K562 (cell line): Measurements from ENCODE around the gene COPS6. TPM values are rescaled to one million over a fixed set of nuclear protein-coding genes. Genes with fewer than 3 reads are reported as not detected.

Experiments
- ATAC-seq: fragments of 200-7000 bp; cut with Tn5 transposase; 3 replicates; pipeline ENCODE4 v1.9.1; 2020; ENCODE audit warnings: moderate library complexity
- BruUV-seq: library from RNA; stranded (reverse); fragments of 400-500 nt; replicated peaks from 2 replicates; lab custom pipeline; 2021; lab: Mats Ljungman, UMichigan
- CTCF ChIA-PET: fragments of 300-600 bp; formaldehyde crosslinking; extraction: SDS; loops from one replicate; lab custom pipeline; 2021; ENCODE audit warnings: low intra/inter-chr PET ratio; lab: Yijun Ruan, JAX
- POLR2A ChIA-PET: fragments of 300-600, 350-650 bp; sonication (Branson Sonifier 250); formaldehyde crosslinking; extraction: SDS; loops from one replicate; lab custom pipeline; 2021; ENCODE audit warnings: antibody characterized with exemption, inconsistent platforms; lab: Yijun Ruan, JAX
- DNase-seq, 4 experiments: peaks; one replicate each; pipeline versions ENCODE4 v3.0.0 to v3.0.0-alpha.2; 2011 to 2018; ENCODE audit warnings: low spot score in 3 of 4, mixed read lengths in 3 of 4; ENCODE audit errors: extremely low read depth in 1 of 4
- FAIRE-seq: peaks from 2 replicates; lab custom pipeline; 2011; peaks lifted over from hg19 to GRCh38; lab: Jason Lieb, UNC
- H2AFZ ChIP-seq: 2 replicates; pipeline ENCODE4 v1.6.0; 2011; ENCODE audit warnings: low read depth, low read length, control low read depth, inconsistent platforms
- H3K27ac ChIP-seq: fragments of 200-600 bp; 3 replicates; pipeline ENCODE4 v1.8.0; 2011; ENCODE audit warnings: low read depth, mild to moderate bottlenecking, control low read depth, inconsistent platforms, low read length, moderate library complexity, mixed read lengths; ENCODE audit errors: extremely low read depth
- H3K27me3 ChIP-seq, 2 experiments: fragments of 300-600 bp in 1 of 2; 2 replicates in 1 of 2; 3 replicates in 1 of 2; pipeline versions ENCODE4 v1.6.0 to v1.8.0; 2011; ENCODE audit warnings: inconsistent platforms in 2 of 2, low read length in 2 of 2, mild to moderate bottlenecking in 1 of 2, mixed read lengths in 1 of 2, moderate library complexity in 1 of 2; ENCODE audit not compliant: control insufficient read depth in 2 of 2, insufficient read depth in 2 of 2
- H3K36me3 ChIP-seq: fragments of 300-600 bp; 3 replicates; pipeline ENCODE4 v1.8.0; 2011; ENCODE audit warnings: mild to moderate bottlenecking, low read length, inconsistent platforms; ENCODE audit not compliant: control insufficient read depth, insufficient read depth
- H3K4me1 ChIP-seq, 2 experiments: fragments of 200-600 bp in 1 of 2; replicated peaks in 1 of 2; 2 replicates in 1 of 2; 3 replicates in 1 of 2; pipeline versions ENCODE4 v1.5.1 to v1.8.0; 2011; ENCODE audit warnings: inconsistent platforms in 2 of 2, low read length in 2 of 2, mild to moderate bottlenecking in 1 of 2, mixed read lengths in 1 of 2, moderate library complexity in 1 of 2; ENCODE audit not compliant: control insufficient read depth in 2 of 2, insufficient read depth in 2 of 2
- H3K4me2 ChIP-seq: 2 replicates; pipeline ENCODE4 v1.6.1; 2011; ENCODE audit warnings: low read length, control low read depth, inconsistent platforms, mixed read lengths; ENCODE audit not compliant: insufficient read depth
- H3K4me3 ChIP-seq: fragments of 200-600 bp; sonication (generic), shearing (Covaris generic); 2 replicates; pipeline ENCODE4 v1.5.1; 2016; ENCODE audit warnings: control low read depth, inconsistent platforms
- H3K79me2 ChIP-seq: fragments of 200-600 bp; 3 replicates; pipeline ENCODE4 v1.8.0; 2011; ENCODE audit warnings: low read length, inconsistent platforms; ENCODE audit not compliant: control insufficient read depth, insufficient read depth
- H3K9ac ChIP-seq, 2 experiments: 2 replicates each; pipeline versions ENCODE4 v1.6.0 to v1.6.1; 2011; ENCODE audit warnings: low read depth in 2 of 2, low read length in 2 of 2, control low read depth in 1 of 2, inconsistent platforms in 1 of 2, mild to moderate bottlenecking in 1 of 2, mixed read lengths in 1 of 2; ENCODE audit not compliant: insufficient read depth in 1 of 2
- H3K9me1 ChIP-seq: one replicate; pipeline ENCODE4 v1.6.0; 2011; ENCODE audit warnings: inconsistent platforms, mild to moderate bottlenecking, low read length, moderate library complexity; ENCODE audit not compliant: control insufficient read depth, insufficient read depth
- H3K9me3 ChIP-seq: replicated peaks from 2 replicates; pipeline ENCODE4 v1.5.1; 2011; ENCODE audit warnings: low read depth, low read length, inconsistent platforms; ENCODE audit not compliant: control insufficient read depth, insufficient read depth
- H4K20me1 ChIP-seq: replicated peaks from 2 replicates; pipeline ENCODE4 v1.6.1; 2011; ENCODE audit warnings: low read length, inconsistent platforms, mixed read lengths; ENCODE audit not compliant: control insufficient read depth, insufficient read depth
- BHLHE40 ChIP-seq: IDR thresholded peaks from 2 replicates; pipeline ENCODE4 v1.6.1; 2011; ENCODE audit warnings: low read length, improper control_type of control experiment
- GTF2F1 ChIP-seq: IDR thresholded peaks from 2 replicates; pipeline ENCODE4 v1.6.1; 2011; ENCODE audit warnings: low read depth, low read length, improper control_type of control experiment
- ZNF830 ChIP-seq: fragments of 250-450 bp; sonication (Bioruptor Pico); IDR thresholded peaks from 2 replicates; pipeline ENCODE4 v1.5.0; 2021; ENCODE audit warnings: mild to moderate bottlenecking
- WGBS: fragments of 100-300 bp; shearing (Covaris generic); methylation state at CpG from one replicate; pipeline ENCODE4 v1.1.6; 2016; ENCODE audit warnings: low coverage, mixed read lengths; ENCODE audit not compliant: insufficient coverage; ENCODE audit errors: missing lambda C conversion rate; 5-methylcytosine and 5-hydroxymethylcytosine counted together
- in situ Hi-C: fragments of 300-500 bp; cut with MboI; formaldehyde crosslinking; loops from 4 replicates; pipeline ENCODE4 v1.15.0; 2018; ENCODE audit warnings: inconsistent platforms, mixed read lengths
- intact Hi-C: fragments of 100-400 bp; cut with micrococcal nuclease; formaldehyde crosslinking; loops from 2 replicates; pipeline ENCODE4 v1.14.2; 2022
- polyA plus RNA-seq, 8 experiments: library from polyadenylated mRNA; depleted of rRNA in 4 of 8; stranded (reverse) in 5 of 8; unstranded in 3 of 8; fragments of >200 nt; fragmentation: Nextera tagmentation in 2 of 8; fragmentation: Illumina TruSeq in 1 of 8; extraction: Ambion mirVana in 2 of 8; extraction: Trizol in 1 of 8; gene quantifications; 2 replicates each; pipeline versions ENCODE4 v1.2.1 to v1.2.3, GENCODE V29; 2011 to 2014; ENCODE audit warnings: inconsistent platforms in 1 of 8, missing spikeins in 1 of 8
- total RNA-seq, 7 experiments: library from RNA; depleted of rRNA in 6 of 7; stranded (reverse); fragments of >200 nt in 6 of 7; fragmentation: Illumina TruSeq in 2 of 7; extraction: Trizol in 2 of 7; gene quantifications; 2 replicates each; pipeline versions ENCODE4 v1.2.1 to v1.2.3, GENCODE V29; 2011 to 2021; ENCODE audit warnings: low replicate concordance in 1 of 7
- TF ChIP-seq, protein P1 (sequence below), 2 experiments: IDR thresholded peaks; 2 replicates each; pipeline ENCODE4 v1.6.1; 2011; ENCODE audit warnings: borderline replicate concordance in 1 of 2, control low read depth in 1 of 2, low read depth in 1 of 2, low read length in 1 of 2, mild to moderate bottlenecking in 1 of 2, mixed read lengths in 1 of 2, moderate library complexity in 1 of 2; ENCODE audit not compliant: insufficient read depth in 1 of 2, insufficient read length in 1 of 2, poor library complexity in 1 of 2, severe bottlenecking in 1 of 2; ENCODE audit errors: extremely low read depth in 1 of 2
- TF ChIP-seq, protein P2 (sequence below): fragments of 450-650 bp; IDR thresholded peaks from 2 replicates; pipeline ENCODE4 v1.6.1; 2016; ENCODE audit warnings: mild to moderate bottlenecking, moderate library complexity

Gene COPS6
- total and polyA plus RNA-seq, 9 of the 15 experiments (the other 6 are each of a cell fraction or from before 2014, with no cell fraction given): 63.0 to 331 (median 168) TPM

DNA sequence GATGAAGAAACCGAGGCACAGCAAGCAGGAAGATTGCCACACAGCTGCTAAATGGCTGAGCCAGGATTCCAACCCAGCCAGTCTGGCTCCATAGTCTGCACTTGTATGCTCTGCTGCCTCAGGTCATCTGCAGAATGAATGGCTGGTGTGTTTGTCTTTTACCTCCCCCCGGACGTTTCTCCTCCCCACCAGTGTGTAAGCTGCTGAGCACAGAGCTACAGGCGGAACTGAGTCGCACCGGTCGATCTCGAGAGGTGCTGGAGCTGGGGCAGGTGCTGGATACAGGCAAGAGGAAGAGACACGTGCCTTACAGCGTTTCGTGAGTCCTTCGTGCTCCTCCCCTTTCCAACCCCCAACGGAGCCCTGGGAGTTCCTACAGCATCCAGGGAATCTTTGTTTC is 33.3 kb downstream of the COPS6 start:
- peaks cover 35 to 64% of the 10 kb centered on the region in 2 experiments for H3K4me1 ChIP-seq
- peak in 2 of 4 experiments; percentile 13 to 49 for DNase-seq
- H3K79me2 ChIP-seq: peaks cover 36% of the 10 kb centered on the region
- 0 out of 2 replicates have a peak, but pooled peaks cover 4% of the 10 kb centered on the region for H4K20me1 ChIP-seq
- H3K4me2 ChIP-seq: peak overlapping the region; percentile 36
- no peaks in the 10 kb centered on the region for H3K9me3 ChIP-seq
- H3K27ac ChIP-seq: peak overlapping the region; percentile 65
- TF ChIP-seq ZNF830 (CRISPR knock-in tag) (0 out of 2 replicates have a peak, but pooled peaks have one; percentile 72), BHLHE40 (peak; percentile 81), GTF2F1 (no peak)
- TF ChIP-seq, protein P1, sequence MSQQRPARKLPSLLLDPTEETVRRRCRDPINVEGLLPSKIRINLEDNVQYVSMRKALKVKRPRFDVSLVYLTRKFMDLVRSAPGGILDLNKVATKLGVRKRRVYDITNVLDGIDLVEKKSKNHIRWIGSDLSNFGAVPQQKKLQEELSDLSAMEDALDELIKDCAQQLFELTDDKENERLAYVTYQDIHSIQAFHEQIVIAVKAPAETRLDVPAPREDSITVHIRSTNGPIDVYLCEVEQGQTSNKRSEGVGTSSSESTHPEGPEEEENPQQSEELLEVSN (IDR thresholded peaks at IDR 0.05; ENCODE audit: borderline replicate concordance in 1 of 2, extremely low read depth in 1 of 2, insufficient read depth in 1 of 2, insufficient read length in 1 of 2, low read depth in 1 of 2, low read length in 1 of 2, poor library complexity in 1 of 2, severe bottlenecking in 1 of 2): peak in 1 of 2 experiments; percentile 47
- TF ChIP-seq, protein P2, sequence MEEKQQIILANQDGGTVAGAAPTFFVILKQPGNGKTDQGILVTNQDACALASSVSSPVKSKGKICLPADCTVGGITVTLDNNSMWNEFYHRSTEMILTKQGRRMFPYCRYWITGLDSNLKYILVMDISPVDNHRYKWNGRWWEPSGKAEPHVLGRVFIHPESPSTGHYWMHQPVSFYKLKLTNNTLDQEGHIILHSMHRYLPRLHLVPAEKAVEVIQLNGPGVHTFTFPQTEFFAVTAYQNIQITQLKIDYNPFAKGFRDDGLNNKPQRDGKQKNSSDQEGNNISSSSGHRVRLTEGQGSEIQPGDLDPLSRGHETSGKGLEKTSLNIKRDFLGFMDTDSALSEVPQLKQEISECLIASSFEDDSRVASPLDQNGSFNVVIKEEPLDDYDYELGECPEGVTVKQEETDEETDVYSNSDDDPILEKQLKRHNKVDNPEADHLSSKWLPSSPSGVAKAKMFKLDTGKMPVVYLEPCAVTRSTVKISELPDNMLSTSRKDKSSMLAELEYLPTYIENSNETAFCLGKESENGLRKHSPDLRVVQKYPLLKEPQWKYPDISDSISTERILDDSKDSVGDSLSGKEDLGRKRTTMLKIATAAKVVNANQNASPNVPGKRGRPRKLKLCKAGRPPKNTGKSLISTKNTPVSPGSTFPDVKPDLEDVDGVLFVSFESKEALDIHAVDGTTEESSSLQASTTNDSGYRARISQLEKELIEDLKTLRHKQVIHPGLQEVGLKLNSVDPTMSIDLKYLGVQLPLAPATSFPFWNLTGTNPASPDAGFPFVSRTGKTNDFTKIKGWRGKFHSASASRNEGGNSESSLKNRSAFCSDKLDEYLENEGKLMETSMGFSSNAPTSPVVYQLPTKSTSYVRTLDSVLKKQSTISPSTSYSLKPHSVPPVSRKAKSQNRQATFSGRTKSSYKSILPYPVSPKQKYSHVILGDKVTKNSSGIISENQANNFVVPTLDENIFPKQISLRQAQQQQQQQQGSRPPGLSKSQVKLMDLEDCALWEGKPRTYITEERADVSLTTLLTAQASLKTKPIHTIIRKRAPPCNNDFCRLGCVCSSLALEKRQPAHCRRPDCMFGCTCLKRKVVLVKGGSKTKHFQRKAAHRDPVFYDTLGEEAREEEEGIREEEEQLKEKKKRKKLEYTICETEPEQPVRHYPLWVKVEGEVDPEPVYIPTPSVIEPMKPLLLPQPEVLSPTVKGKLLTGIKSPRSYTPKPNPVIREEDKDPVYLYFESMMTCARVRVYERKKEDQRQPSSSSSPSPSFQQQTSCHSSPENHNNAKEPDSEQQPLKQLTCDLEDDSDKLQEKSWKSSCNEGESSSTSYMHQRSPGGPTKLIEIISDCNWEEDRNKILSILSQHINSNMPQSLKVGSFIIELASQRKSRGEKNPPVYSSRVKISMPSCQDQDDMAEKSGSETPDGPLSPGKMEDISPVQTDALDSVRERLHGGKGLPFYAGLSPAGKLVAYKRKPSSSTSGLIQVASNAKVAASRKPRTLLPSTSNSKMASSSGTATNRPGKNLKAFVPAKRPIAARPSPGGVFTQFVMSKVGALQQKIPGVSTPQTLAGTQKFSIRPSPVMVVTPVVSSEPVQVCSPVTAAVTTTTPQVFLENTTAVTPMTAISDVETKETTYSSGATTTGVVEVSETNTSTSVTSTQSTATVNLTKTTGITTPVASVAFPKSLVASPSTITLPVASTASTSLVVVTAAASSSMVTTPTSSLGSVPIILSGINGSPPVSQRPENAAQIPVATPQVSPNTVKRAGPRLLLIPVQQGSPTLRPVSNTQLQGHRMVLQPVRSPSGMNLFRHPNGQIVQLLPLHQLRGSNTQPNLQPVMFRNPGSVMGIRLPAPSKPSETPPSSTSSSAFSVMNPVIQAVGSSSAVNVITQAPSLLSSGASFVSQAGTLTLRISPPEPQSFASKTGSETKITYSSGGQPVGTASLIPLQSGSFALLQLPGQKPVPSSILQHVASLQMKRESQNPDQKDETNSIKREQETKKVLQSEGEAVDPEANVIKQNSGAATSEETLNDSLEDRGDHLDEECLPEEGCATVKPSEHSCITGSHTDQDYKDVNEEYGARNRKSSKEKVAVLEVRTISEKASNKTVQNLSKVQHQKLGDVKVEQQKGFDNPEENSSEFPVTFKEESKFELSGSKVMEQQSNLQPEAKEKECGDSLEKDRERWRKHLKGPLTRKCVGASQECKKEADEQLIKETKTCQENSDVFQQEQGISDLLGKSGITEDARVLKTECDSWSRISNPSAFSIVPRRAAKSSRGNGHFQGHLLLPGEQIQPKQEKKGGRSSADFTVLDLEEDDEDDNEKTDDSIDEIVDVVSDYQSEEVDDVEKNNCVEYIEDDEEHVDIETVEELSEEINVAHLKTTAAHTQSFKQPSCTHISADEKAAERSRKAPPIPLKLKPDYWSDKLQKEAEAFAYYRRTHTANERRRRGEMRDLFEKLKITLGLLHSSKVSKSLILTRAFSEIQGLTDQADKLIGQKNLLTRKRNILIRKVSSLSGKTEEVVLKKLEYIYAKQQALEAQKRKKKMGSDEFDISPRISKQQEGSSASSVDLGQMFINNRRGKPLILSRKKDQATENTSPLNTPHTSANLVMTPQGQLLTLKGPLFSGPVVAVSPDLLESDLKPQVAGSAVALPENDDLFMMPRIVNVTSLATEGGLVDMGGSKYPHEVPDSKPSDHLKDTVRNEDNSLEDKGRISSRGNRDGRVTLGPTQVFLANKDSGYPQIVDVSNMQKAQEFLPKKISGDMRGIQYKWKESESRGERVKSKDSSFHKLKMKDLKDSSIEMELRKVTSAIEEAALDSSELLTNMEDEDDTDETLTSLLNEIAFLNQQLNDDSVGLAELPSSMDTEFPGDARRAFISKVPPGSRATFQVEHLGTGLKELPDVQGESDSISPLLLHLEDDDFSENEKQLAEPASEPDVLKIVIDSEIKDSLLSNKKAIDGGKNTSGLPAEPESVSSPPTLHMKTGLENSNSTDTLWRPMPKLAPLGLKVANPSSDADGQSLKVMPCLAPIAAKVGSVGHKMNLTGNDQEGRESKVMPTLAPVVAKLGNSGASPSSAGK: 0 out of 2 replicates have a peak, but pooled peaks have one; percentile 15
- WGBS: 39% methylated on average over 12 of the region's 13 CpGs
- in situ Hi-C loops: no loop called here
- no peaks in the 10 kb centered on the region for H3K9me1 ChIP-seq
- no peak overlapping the region for H3K4me3 ChIP-seq
- H2AFZ ChIP-seq: peak overlapping the region; percentile 71
- BruUV-seq: no TSS peak
- CTCF ChIA-PET: no interaction called here
- POLR2A ChIA-PET: interaction anchor here (0.6 to 5.7 kb wide), 4 partner anchors 21 to 617 kb away, joined by 3 to 45 read pairs (median 4); partner anchors contain the start of genes AP4M1, MCM7 and ZNF3
- no peaks in the 10 kb centered on the region for H3K27me3 ChIP-seq
- no peak for ATAC-seq
- H3K9ac ChIP-seq: peak overlapping the region in 1 of 2 experiments; percentile 85; a peak in 3 of 4 replicates
- FAIRE-seq: no peak
- H3K36me3 ChIP-seq: no peaks in the 10 kb centered on the region; the same call in 2 of the 3 replicates
- intact Hi-C loops: no loop called here
